Spleen (tissue), 7 donors: ENCODE results near the gene C1QTNF12.

Experiments used
- POLR2A ChIP-seq, 3 donors: fragments of 450-650 bp; IDR thresholded peaks; one replicate each; pipeline ENCODE4 v1.5.1; 2017; ENCODE audit warnings: antibody characterized with exemption in 3 of 3, mild to moderate bottlenecking in 1 of 3
- POLR2AphosphoS5 ChIP-seq, 3 donors: sonication (generic); formaldehyde crosslinking; IDR thresholded peaks; one replicate each; pipeline ENCODE4 v1.5.1; 2017; ENCODE audit warnings: antibody characterized with exemption in 3 of 3
- TF ChIP-seq, protein P1 (sequence below), 11 experiments: fragments of 200-600 bp in 7 of 11; fragments of 450-650 bp in 4 of 11; sonication (generic) in 4 of 11; IDR thresholded peaks in 8 of 11; conservative IDR thresholded peaks in 3 of 11; 1 replicate in 7 of 11; 2 replicates in 4 of 11; pipeline versions ENCODE4 v1.4.0 to v1.8.0; 2016 to 2021; ENCODE audit warnings: antibody characterized with exemption in 11 of 11, inconsistent platforms in 4 of 11, mild to moderate bottlenecking in 1 of 11
- donor health status: DM: no; HTN: no; CAD: no; lungs with moderate emphysema.
- donor health status: DM: no; HTN: no; CAD: no.
- donor health status: DM: no; HTN: no; CAD: no.

DNA sequence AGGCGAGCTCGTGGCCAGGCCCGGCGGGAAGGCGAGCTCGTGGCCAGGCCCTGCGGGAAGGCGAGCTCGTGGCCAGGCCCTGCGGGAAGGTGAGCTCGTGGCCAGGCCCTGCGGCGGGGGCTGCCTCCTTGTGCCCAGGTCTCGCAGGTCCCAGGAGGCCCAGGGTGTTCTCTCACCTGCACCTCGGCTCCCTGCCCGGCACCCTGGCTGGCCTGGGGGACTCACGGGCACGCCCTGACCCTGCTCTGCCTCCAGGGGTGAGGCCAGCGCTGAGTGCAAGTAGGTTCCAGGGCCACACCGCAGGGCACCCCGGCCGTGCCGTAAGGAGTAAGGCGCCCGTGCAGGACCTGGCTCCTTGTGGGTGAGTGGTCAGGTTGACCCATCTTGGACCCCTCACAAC lies 19.1 kb downstream of the C1QTNF12 start:
- TF ChIP-seq, protein P1, sequence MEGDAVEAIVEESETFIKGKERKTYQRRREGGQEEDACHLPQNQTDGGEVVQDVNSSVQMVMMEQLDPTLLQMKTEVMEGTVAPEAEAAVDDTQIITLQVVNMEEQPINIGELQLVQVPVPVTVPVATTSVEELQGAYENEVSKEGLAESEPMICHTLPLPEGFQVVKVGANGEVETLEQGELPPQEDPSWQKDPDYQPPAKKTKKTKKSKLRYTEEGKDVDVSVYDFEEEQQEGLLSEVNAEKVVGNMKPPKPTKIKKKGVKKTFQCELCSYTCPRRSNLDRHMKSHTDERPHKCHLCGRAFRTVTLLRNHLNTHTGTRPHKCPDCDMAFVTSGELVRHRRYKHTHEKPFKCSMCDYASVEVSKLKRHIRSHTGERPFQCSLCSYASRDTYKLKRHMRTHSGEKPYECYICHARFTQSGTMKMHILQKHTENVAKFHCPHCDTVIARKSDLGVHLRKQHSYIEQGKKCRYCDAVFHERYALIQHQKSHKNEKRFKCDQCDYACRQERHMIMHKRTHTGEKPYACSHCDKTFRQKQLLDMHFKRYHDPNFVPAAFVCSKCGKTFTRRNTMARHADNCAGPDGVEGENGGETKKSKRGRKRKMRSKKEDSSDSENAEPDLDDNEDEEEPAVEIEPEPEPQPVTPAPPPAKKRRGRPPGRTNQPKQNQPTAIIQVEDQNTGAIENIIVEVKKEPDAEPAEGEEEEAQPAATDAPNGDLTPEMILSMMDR (IDR thresholded peaks at IDR 0.05 in 8 of 11, conservative IDR thresholded peaks at IDR 0.05 in 3 of 11): no peak
- TF ChIP-seq POLR2A (IDR thresholded peaks at IDR 0.05) (no peak), POLR2AphosphoS5 (IDR thresholded peaks at IDR 0.05) (no peak)
